Amniotic stem cell (primary cell): Measurements from ENCODE around the gene EGLN2.
"Not testable (repeated sequence)": the region's sequence is repeated elsewhere in the genome, so short reads cannot be mapped to it uniquely, and the experiment has no call there.

ENCODE experiments used
- DNase-seq: peaks from one replicate; lab custom pipeline; 2025; lab: John Stamatoyannopoulos, UW

Gene EGLN2

DNA sequence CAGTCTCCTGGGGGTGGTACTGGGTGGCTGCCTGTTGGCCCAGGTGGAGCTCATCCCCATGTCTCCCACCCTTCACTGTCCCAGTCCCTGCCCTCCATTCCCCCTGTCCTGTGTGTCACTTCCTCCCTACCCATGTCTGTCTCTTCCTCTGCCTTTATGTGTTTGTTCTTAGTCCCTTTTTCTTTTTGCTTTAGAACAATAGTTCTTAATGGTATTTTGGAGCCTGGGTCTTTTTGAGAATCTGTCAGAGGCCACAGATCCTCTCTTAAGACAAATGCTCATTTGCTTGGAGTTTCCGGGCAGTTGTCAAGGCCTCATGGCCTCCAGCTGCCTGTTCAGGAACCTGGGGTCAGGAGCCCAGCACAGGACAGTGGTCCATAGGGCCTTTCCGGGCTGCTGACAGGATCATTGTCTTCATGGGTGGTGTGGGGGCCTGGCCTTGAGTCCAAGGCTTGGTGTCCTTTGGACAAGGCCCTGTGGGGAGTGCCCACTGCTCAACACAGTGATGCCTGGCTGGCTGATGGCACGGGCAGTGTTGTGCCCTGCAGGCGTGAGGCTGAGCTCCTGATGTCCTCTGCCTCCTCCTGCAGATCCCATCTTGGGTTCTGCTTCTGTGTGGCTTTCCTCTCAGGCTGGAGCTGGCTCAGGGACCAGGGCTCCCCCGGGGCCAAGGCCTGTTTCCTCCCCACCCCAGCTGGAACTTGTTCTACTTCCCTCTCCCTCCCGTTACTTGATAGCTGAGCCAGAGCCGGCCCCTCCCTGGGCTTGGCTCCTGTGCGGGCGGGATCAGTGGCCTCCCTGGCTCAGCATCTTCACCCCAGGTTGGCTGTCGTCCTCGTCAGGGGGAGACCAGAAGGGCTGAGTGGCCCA is 3.5 kb downstream of the EGLN2 start:
- DNase-seq, result no peak

DNA sequence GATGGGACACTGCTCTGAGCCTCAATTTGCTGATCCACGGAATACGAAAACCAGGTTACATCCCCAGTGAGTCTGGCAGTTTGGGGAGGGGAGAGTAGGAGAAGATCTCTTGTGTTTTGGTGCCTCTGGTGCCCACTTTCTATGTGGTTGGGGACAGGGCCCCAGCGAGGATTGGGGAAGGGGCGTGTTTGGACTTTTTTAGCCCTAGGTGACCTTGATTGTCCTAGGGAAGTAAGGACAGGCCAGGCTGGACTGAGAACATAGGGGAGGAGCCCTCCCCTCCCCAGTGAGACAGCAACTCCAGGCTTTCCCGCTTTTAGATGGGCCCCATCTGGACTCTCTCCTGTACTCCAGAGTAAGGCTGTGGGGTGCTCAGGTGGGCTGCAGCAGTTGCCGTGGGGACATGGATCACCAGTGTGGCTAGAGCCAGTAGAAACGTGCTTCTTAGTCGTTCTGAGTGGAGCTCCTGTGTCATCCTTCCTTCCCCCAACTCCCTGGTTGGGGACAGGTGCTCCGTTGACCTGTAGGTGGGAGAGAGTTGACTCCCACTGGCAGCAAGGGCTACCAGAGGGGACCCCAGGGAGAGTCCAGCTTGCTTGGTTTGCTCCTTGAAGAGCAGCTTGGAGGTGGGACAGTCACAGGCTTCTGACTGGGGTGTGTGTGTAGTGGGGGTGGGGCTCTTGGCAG is 4.3 kb downstream of the EGLN2 start:
- no peak for DNase-seq

DNA sequence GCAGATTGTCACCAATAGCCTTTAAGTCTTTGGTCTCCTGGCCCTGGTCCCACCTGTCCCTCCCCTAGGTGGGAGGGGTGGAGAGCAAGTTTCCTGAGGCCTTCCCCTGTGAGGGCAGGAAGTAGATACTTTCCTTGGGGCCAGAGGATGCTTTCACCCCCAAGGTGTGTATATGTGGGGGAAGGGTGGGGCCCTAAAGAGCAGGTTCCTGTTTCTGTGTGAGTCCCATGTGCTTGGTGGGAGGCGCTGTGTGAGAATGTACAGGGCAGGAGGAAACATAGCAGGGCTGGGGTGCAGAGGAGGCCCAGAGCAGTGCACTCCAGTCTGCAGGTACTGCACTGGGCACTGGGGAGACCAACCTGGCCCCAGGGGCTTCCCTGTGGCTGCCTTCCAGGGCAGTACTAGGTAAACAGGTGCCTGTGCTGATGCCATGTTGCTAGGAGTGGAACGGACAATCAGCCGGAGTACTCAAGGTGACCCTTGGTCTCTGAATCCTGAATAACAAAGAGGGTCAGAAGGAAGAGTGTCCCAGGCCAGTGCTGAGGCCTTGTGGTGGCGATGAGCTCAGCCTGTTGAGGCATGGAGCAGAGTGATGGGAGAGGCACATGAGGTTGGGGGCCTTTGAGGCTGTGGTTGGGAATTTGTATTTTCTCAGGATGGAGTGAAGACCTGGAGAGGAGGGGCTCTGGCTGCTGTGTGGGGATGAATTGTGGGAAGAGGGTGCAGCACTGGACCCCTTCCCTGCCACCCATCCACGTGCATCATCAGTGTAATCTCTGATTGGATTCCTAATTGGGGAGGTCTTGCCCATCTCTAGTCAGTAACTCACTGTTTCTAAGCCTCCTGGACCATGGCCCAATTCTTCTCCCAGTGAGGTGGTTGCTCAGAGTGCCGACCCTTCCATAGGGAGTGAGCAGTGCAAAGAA is 5.1 kb downstream of the EGLN2 start:
- no peak for DNase-seq

- no peak for DNase-seq
Observed at GRCh38 chr19:40804783-40805242, 5.8 kb downstream of the EGLN2 start.

DNA sequence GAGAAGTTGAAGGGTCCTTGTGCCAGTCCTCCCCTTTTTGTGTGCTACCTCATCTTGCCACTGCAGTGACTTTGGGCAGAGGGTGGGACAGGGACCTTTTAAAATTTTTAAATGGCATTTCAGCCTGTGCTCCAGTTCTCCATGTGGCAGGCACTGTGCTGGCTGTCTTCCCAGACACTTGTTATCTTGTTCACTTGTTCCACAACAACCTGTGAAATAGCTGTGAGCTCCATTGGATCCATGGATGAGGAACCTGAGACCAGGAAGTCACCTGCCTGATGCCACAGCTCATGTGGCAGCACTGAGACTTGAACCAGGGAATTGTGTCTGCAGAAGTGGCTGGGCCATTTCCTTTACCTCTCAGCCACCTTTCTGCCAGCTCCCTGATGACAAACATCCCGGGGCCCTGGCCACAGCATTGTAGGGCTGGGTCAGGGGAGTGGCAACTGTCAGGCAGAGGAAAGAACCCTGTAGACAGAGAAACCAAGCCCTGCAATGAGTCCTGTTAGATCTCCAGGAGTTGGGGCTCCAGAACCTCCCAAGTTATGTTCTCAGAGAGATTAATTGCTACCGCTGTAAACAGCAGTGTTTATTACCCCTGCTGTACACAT is 6.4 kb downstream of the EGLN2 start:
- no peak for DNase-seq

DNA sequence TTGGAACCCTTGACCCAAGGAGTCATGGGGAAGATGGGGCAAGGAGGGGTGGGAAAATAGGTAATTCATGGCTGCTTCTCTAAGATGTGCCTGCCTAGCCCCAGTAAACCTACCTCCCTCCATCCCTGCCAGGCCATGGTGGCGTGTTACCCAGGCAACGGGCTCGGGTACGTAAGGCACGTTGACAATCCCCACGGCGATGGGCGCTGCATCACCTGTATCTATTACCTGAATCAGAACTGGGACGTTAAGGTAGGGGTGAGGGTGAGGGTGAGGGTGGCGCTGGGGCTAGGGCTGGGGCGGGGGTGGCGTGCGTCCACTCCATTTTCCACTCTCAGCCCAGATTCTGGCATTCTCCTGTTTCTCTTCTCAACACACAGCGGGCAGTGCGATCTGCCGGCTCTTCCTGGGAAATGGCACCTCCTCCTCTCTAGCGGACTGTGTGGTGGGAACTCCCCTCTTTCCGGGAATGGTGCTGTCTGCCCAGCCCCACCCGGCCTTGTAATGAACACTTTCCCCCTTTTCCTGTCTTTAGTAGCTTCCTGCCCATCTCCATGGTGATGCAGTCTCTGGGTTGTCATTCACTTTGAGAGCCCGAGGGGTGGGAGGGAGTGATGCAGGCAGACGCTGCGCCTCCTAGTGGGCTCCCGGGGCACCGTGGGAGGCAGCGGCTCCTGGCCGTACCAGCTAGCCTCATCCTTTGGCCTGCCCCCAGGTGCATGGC is 7.6 kb downstream of the EGLN2 start:
- DNase-seq, result peak; percentile 95

DNA sequence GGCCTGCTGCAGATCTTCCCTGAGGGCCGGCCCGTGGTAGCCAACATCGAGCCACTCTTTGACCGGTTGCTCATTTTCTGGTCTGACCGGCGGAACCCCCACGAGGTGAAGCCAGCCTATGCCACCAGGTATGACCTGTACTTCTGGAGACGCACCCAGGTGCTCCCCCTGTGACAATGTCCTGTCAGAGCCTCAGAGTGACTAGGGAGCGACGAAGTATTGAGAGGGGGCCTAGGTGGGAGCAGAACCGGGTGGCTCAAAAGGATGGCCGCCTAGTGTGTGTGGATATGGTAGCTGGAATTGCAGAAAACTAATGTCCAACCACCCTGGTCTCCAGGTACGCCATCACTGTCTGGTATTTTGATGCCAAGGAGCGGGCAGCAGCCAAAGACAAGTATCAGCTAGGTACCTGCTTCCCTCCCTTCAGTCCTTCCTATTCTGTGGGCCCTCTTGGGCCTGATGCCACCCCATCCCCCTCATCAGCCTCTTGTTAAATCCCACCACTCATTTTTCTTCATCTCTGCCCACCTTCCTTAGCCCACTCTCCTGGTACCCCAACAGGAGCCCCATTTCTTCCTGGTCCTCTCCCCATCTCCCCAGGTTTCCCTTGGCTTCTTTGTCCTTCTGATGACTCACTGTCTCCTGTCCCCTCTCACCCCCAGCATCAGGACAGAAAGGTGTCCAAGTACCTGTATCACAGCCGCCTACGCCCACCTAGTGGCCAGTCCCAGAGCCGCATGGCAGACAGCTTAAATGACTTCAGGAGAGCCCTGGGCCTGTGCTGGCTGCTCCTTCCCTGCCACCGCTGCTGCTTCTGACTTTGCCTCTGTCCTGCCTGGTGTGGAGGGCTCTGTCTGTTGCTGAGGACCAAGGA is 8.4 kb downstream of the EGLN2 start:
- DNase-seq, result no peak

- DNase-seq, result no peak
Observed at GRCh38 chr19:40808021-40808325, 9.0 kb downstream of the EGLN2 start.

DNA sequence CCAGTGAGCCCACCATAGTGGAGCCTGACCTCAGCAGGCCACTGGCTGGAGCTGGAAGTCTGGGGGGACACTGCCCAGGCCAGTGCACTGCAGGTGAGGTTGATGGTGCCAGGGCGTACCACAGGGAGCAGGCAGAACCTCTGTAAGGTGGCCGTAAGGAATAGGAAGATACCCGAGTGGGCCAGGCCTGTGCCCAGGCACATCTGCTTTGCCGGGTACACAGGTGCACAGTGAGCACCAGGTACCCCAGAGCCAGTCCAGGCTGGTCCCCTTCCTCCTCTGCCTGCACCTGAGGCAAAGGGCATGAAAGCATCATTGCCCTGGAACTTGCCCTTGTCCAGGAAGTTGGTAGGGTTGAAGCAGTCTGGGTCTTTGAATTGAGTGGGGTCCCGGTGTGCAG is 9.5 kb downstream of the EGLN2 start:
- no peak for DNase-seq

GRCh38 chr19:40809358-40810086 is 10.5 kb downstream of the EGLN2 start:
- no peak for DNase-seq

- DNase-seq, result no peak
Observed at GRCh38 chr19:40810160-40810559, 11.2 kb downstream of the EGLN2 start.

DNA sequence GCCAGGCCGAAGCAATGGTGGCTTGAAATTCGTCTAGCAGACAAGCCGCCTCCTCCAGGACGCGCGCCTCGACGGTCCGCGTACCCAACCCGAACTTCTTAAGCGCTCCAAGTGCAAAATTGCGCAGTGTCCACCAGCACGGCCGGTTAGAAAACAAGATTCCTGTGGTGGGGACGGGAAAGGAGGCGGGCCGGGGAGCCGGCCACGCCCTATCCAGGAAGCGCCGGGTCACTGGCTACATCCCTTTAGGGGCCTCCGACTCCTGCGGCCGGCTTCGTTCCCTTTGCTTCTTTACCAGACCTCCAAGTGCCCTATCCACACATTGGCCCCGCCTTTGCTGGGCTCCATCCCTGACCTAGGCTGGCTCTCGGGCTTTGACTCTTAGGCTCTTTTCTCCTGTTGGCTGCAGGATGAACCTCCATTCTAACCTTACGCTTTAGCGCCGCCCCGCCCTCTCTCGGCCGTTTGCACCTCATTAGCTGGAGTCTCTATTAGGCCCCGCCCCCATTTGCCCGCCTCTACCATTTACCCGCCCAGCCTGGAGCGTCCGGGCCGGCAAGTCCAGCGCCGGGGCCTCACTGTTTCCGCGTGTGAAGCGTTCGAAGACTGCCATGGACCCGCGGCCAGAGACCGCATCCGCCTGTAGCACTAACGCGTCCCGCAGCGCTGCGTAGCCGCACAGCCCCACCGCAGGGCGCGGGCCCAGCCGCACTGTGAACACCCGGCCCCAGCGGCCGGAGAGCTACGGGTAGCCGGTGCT is 11.8 kb downstream of the EGLN2 start:
- peak; percentile 6 for DNase-seq

- DNase-seq, result no peak
Observed at GRCh38 chr19:40811478-40812341, 12.7 kb downstream of the EGLN2 start.

GRCh38 chr19:40812571-40812970 is 13.6 kb downstream of the EGLN2 start:
- DNase-seq, result not testable (repeated sequence)

GRCh38 chr19:40813182-40813581 is 14.2 kb downstream of the EGLN2 start:
- DNase-seq, result no peak

- no peak for DNase-seq
Observed at GRCh38 chr19:40815223-40815622, 16.2 kb downstream of the EGLN2 start.

DNA sequence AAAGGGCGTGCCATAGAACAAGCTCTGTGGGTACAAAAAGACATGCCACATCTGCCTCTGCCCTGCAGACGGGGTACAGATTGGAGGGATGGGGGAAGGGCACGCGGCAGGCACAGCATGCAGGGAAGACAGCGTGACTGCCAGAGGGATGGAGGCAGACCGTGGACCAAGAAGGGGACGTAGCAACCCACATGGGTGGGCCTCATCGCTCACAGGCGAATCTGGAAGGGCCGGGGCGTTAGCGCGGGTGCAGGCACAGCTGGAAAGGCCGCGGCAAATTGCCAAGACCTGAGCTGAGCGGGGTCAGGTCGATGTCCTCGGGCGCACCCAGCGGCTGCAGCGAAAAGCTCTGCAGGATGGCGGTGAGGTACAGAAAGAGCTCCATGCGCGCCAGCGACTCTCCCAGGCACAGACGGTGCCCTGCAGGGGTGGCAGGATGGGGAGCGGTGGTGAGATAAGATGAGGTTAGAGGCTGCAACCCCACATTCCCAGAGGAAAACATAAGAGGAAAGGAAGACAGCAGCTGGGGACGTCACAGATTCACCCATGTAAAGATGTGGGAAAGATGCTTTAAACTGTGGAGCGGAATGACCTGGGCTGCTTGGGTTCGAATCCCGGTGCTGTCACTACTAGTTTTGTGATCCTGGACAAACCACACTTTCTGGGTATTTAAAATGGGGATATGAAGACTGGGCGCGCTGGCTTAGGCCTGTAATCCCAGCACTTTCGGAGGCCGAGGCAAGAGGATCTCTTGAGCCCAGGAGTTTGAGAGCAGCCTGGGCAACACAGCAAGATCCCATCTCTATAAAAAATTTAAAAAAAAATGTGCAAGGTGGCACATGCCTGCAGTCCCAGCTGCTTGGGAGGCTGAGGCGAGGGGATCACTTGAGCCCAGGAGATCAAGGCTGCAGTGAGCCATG is 19.7 kb downstream of the EGLN2 start:
- DNase-seq, result not testable (repeated sequence)
